Urothelium cell line (cell line): ENCODE measurements around the gene CT45A8.
"Not testable (repeated sequence)": the region's sequence is repeated elsewhere in the genome, so short reads cannot be mapped to it uniquely, and the experiment has no call there.

Experiments used
- DNase-seq: peaks from one replicate; pipeline ENCODE4 v3.0.0; 2011; ENCODE audit warnings: low spot score, mixed read lengths
- FAIRE-seq: peaks from 2 replicates; lab custom pipeline; 2011; peaks lifted over from hg19 to GRCh38; lab: Jason Lieb, UNC

CT45A8 gene, protein sequence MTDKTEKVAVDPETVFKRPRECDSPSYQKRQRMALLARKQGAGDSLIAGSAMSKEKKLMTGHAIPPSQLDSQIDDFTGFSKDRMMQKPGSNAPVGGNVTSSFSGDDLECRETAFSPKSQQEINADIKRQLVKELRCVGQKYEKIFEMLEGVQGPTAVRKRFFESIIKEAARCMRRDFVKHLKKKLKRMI

DNA sequence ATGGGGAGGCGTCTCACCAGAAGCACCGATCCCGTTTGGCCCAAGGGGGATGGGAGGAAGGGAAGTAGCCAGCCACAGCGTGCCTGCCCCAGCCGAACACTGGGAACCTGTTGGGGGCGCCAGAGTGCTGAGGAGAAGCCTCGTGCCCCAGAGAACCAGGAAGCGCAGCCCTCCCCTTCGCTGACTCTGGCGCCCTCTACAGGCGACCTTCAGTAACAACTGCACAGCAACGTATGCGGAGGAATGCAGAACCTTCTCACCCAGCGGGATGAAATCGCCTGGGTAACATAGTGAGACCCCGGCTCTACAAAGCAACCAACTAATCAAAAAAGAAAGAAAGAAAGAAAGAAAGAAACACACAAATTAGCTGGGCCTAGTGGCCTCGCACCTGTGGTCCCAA, at the start of gene CT45A8:
TSS of gene CT45A8 (minus strand) at position 101 of the 400 bp plus-strand sequence. CDS start 3,755 bp downstream, outside the sequence.
- not testable (repeated sequence) for FAIRE-seq, DNase-seq

DNA sequence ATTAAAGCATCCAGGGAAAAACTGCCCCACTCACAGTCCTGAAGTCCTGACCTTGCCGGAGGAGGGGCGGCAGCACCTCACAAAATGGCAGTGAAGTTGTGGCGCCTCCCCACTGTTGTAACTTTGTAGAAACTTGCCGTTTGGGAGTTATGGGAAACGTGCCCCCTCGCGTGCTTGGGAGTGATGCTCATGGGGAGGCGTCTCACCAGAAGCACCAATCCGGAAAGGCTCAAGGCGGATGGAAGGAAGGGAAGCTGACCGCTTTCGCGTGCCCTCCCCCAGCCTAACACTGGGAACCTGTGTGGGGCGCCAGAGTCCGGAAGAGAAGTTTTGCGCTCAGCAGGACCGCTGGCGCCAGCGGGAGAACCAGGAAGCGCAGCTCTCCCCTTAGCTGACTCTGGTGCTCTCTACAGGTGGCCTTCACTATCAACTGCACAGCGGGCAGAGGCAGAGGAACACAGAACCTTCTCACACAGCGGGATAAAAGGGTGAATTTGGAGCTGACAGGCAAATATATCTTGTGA, 39.0 kb upstream of the CT45A8 start, which contains the start of the genes CT45A10 and SAGE1:
TSS of gene CT45A10 (minus strand) at position 151 of the 524 bp plus-strand sequence. CDS start 8,100 bp downstream, outside the sequence.
TSS of gene SAGE1 (plus strand) at position 423 of the 524 bp plus-strand sequence. CDS start 2,527 bp downstream, outside the sequence.
- FAIRE-seq (no peak), DNase-seq (peak; percentile 67)

- DNase-seq (no peak), FAIRE-seq (no peak)
Measured at GRCh38 chrX:135892781-135893180, 38.4 kb upstream of the CT45A8 start.

DNA sequence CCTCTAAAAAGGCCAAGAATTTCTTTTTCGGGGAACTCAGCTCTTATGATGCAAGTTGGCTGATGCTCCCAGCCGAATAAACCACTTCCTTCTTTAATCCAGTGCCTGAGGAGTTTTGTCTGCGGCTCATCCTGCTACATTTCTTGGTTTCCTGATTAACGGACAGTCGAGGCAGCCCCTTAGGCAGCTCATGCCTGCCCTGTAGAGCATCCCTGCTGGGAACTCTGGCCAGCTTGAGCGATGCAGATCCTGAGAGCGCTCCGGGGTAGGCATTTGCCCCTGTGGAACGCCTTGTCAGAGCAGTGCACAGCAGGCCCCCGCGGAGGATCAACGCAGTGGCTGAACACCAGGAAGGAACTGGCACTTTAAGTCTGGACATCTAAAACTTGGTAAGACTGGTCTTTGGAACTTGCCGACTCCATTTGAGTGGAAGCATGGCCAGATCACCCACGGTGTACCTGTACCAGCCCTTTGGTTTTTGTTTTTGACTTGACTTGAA, 35.8 kb upstream of the CT45A8 start:
- no peak for FAIRE-seq
- no peak for DNase-seq

DNA sequence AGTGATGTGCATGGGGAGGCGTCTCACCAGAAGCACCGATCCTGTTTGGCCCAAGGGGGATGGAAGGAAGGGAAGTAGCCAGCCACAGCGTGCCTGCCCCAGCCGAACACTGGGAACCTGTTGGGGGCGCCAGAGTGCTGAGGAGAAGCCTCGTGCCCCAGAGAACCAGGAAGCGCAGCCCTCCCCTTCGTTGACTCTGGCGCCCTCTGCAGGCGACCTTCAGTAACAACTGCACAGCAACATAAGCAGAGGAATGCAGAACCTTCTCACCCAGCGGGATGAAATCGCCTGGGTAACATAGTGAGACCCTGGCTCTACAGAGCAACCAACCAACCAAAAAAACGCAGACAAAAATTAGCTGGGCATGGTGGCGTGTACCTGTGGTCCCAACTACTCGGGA, 34.6 kb upstream of the CT45A8 start:
- FAIRE-seq, DNase-seq: not testable (repeated sequence)

GRCh38 chrX:135888230-135888629, 33.9 kb upstream of the CT45A8 start:
- not testable (repeated sequence) for DNase-seq, FAIRE-seq

DNA sequence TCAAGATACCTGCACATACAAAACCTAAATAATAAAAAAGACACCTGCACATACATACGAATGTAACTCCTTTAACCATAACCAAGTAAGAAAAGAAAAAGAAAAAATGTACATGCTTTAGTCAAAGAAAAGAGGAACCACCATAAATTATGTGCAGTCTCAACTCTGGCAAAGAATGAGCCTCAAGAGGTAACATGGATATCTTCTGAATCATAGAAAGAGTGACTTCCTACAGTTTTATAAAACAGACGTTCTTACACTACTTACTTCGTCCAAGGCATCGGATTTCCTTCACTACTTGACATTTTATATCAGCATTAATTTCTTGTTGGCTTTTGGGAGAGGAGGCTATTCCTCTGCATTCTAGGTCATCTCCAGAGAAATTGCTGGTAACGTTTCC, 28.4 kb upstream of the CT45A8 start:
- FAIRE-seq, DNase-seq: not testable (repeated sequence)

- DNase-seq, FAIRE-seq: not testable (repeated sequence)
Measured at GRCh38 chrX:135871712-135872111, 17.4 kb upstream of the CT45A8 start, which contains the start of gene CT45A9. Gene CT45A9 (minus strand): TSS chrX:135871812. CDS start chrX:135868061, 3,751 bp downstream.

DNA sequence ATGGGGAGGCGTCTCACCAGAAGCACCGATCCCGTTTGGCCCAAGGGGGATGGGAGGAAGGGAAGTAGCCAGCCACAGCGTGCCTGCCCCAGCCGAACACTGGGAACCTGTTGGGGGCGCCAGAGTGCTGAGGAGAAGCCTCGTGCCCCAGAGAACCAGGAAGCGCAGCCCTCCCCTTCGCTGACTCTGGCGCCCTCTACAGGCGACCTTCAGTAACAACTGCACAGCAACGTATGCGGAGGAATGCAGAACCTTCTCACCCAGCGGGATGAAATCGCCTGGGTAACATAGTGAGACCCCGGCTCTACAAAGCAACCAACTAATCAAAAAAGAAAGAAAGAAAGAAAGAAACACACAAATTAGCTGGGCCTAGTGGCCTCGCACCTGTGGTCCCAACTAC, 17.2 kb downstream of the CT45A8 start, which contains the start of gene CT45A7:
TSS of gene CT45A7 (minus strand) at position 101 of the 400 bp plus-strand sequence. CDS start 3,747 bp downstream, outside the sequence.
- not testable (repeated sequence) for FAIRE-seq, DNase-seq

- FAIRE-seq, DNase-seq: not testable (repeated sequence)
Measured at GRCh38 chrX:135819912-135820311, 34.4 kb downstream of the CT45A8 start, which contains the start of gene CT45A2. Gene CT45A2 (minus strand): TSS chrX:135820012. CDS start chrX:135816265, 3,747 bp downstream.

- DNase-seq = not testable (repeated sequence)
Measured at GRCh38 chrX:135802687-135803086, 51.7 kb downstream of the CT45A8 start, which contains the start of gene CT45A6. Gene CT45A6 (minus strand): TSS chrX:135802787. CDS start chrX:135798993, 3,794 bp downstream.

More at GRCh38 chrX:135802687-135803086, 51.7 kb downstream of the CT45A8 start, which contains the start of gene CT45A6:
- FAIRE-seq = not testable (repeated sequence)
